Chondrocyte (in vitro differentiated cells): ENCODE measurements around the gene ANTXR1. TPM values are rescaled to one million over a fixed set of nuclear protein-coding genes. Genes with fewer than 3 reads are reported as not detected.

ENCODE experiments used
- DNase-seq: peaks from one replicate; pipeline ENCODE4 v3.0.0; 2021; ENCODE audit warnings: mixed read lengths, low spot score
- H3K27ac Mint-ChIP-seq: one replicate; pipeline ENCODE4 v1.8.0; 2021; ENCODE audit warnings: mild to moderate bottlenecking, moderate library complexity, mixed read lengths; ENCODE audit not compliant: unreplicated experiment
- H3K27me3 Mint-ChIP-seq: 2 replicates; pipeline ENCODE4 v1.8.0; 2021; ENCODE audit warnings: low read depth, mixed read lengths
- H3K36me3 Mint-ChIP-seq: 2 replicates; pipeline ENCODE4 v1.8.0; 2021; ENCODE audit warnings: low read depth, mixed read lengths
- H3K4me1 Mint-ChIP-seq: 2 replicates; pipeline ENCODE4 v1.8.0; 2021; ENCODE audit warnings: low read depth, mild to moderate bottlenecking, mixed read lengths
- H3K4me3 Mint-ChIP-seq: one replicate; pipeline ENCODE4 v1.8.0; 2021; ENCODE audit warnings: mild to moderate bottlenecking, moderate library complexity, mixed read lengths; ENCODE audit not compliant: unreplicated experiment
- H3K9me3 Mint-ChIP-seq: 2 replicates; pipeline ENCODE4 v1.8.0; 2021; ENCODE audit warnings: low read depth, mixed read lengths
- total RNA-seq: library from RNA; stranded (reverse); gene quantifications from 3 replicates; pipeline ENCODE4 v1.2.1, GENCODE V29; 2021
- TF ChIP-seq, protein P1 (sequence below): fragments of 200-600 bp; sonication (generic); IDR thresholded peaks from 2 replicates; pipeline ENCODE4 v1.5.0; 2021; ENCODE audit warnings: antibody characterized with exemption, mild to moderate bottlenecking, moderate library complexity

The ANTXR1 gene
- total RNA-seq, 1 donor from 2014 or later: 351 TPM

- TF ChIP-seq, protein P1, sequence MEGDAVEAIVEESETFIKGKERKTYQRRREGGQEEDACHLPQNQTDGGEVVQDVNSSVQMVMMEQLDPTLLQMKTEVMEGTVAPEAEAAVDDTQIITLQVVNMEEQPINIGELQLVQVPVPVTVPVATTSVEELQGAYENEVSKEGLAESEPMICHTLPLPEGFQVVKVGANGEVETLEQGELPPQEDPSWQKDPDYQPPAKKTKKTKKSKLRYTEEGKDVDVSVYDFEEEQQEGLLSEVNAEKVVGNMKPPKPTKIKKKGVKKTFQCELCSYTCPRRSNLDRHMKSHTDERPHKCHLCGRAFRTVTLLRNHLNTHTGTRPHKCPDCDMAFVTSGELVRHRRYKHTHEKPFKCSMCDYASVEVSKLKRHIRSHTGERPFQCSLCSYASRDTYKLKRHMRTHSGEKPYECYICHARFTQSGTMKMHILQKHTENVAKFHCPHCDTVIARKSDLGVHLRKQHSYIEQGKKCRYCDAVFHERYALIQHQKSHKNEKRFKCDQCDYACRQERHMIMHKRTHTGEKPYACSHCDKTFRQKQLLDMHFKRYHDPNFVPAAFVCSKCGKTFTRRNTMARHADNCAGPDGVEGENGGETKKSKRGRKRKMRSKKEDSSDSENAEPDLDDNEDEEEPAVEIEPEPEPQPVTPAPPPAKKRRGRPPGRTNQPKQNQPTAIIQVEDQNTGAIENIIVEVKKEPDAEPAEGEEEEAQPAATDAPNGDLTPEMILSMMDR: no peak
- H3K27me3 Mint-ChIP-seq: no peaks in the 10 kb centered on the region
- H3K27ac Mint-ChIP-seq: no peak overlapping the region
- H3K36me3 Mint-ChIP-seq: peaks cover 29% of the 10 kb centered on the region
- no peak for DNase-seq
- no peaks in the 10 kb centered on the region for H3K9me3 Mint-ChIP-seq
- no peak overlapping the region for H3K4me3 Mint-ChIP-seq
- H3K4me1 Mint-ChIP-seq: peaks cover 60% of the 10 kb centered on the region
These were observed 165.8 kb downstream of the ANTXR1 start for GRCh38 chr2:69178756-69179155.

GRCh38 chr2:69180227-69180626 is 167.2 kb downstream of the ANTXR1 start:
- Mint-ChIP-seq H3K4me1 (peaks cover 45% of the 10 kb centered on the region), H3K27me3 (no peaks in the 10 kb centered on the region), H3K4me3 (no peak overlapping the region), H3K9me3 (no peaks in the 10 kb centered on the region), H3K27ac (no peak overlapping the region), H3K36me3 (peaks cover 34% of the 10 kb centered on the region)
- no peak for DNase-seq
- TF ChIP-seq, protein P1: no peak

DNA sequence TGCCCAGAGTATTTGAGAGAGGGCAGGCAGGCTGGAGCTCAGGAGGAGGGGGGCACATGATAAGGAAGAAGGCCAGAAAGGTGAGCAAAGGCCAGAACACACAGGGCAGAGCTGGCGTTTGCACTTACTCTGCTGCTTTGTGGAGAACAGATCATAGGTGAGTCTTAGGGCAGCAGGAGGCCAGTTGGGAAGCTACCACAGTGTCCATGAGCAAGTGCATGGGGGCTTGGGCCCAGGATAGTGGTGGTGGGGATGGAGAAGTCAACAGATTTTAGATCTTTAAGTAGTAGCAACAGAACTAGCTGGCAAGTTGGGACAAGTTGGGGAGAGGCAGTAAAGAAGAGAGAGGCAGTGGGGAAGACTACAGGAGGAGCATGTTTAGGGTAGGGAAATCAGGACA is 168.0 kb downstream of the ANTXR1 start:
- DNase-seq: no peak
- Mint-ChIP-seq H3K4me3 (no peak overlapping the region), H3K4me1 (peaks cover 37% of the 10 kb centered on the region), H3K36me3 (peaks cover 36% of the 10 kb centered on the region), H3K27me3 (no peaks in the 10 kb centered on the region), H3K27ac (peak overlapping the region; percentile 75), H3K9me3 (no peaks in the 10 kb centered on the region)
- TF ChIP-seq, protein P1: no peak

DNA sequence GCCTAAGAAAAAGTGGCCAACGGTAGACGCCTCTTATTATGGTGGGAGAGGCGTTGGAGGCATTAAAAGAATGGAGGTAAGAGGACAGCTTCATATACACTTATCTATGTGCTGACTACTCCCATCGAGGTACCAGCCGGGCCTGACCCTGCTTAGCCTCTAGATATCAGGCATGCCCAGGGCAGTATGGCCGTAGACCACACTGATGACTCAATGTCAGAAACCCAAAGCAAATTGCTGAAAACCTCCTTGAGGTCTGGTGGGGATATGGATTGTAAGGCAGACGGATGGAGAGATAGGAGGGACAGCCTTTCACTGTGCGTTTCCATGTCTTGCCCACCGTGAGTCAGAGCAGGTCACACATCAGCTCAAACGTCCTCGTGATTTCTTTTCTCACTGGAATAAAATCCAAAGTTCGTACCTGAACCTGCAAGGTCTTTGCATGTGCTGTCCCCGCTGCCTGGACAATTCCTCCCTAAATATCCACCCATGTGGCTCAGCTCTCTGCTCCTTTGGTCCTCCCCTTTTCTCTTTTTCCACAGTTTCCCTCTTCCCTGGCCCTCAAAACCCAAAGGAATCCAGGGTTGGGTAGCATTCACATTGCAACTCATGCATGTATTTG is 168.9 kb downstream of the ANTXR1 start:
- TF ChIP-seq, protein P1: no peak
- H3K4me3 Mint-ChIP-seq: no peak overlapping the region
- peaks cover 31% of the 10 kb centered on the region for H3K4me1 Mint-ChIP-seq
- H3K9me3 Mint-ChIP-seq: no peaks in the 10 kb centered on the region
- no peaks in the 10 kb centered on the region for H3K27me3 Mint-ChIP-seq
- H3K27ac Mint-ChIP-seq: no peak overlapping the region
- H3K36me3 Mint-ChIP-seq: peaks cover 38% of the 10 kb centered on the region
- no peak for DNase-seq

- peaks cover 26% of the 10 kb centered on the region for H3K4me1 Mint-ChIP-seq
- H3K27me3 Mint-ChIP-seq: no peaks in the 10 kb centered on the region
- no peak for DNase-seq
- H3K4me3 Mint-ChIP-seq: no peak overlapping the region
- H3K9me3 Mint-ChIP-seq: no peaks in the 10 kb centered on the region
- H3K36me3 Mint-ChIP-seq: peaks cover 42% of the 10 kb centered on the region
- peak overlapping the region; percentile 29 for H3K27ac Mint-ChIP-seq
- TF ChIP-seq, protein P1: no peak
These were observed 170.7 kb downstream of the ANTXR1 start for GRCh38 chr2:69183659-69184058.
